ENCODE data around the gene RAD9A. TPM values are rescaled to one million over a fixed set of nuclear protein-coding genes. Genes with fewer than 3 reads are reported as not detected.

RAD9A gene
- total and polyA plus RNA-seq, 2 of the 4 experiments (the other 2 are of a cell fraction) = 2.0 to 10.3 TPM

DNA sequence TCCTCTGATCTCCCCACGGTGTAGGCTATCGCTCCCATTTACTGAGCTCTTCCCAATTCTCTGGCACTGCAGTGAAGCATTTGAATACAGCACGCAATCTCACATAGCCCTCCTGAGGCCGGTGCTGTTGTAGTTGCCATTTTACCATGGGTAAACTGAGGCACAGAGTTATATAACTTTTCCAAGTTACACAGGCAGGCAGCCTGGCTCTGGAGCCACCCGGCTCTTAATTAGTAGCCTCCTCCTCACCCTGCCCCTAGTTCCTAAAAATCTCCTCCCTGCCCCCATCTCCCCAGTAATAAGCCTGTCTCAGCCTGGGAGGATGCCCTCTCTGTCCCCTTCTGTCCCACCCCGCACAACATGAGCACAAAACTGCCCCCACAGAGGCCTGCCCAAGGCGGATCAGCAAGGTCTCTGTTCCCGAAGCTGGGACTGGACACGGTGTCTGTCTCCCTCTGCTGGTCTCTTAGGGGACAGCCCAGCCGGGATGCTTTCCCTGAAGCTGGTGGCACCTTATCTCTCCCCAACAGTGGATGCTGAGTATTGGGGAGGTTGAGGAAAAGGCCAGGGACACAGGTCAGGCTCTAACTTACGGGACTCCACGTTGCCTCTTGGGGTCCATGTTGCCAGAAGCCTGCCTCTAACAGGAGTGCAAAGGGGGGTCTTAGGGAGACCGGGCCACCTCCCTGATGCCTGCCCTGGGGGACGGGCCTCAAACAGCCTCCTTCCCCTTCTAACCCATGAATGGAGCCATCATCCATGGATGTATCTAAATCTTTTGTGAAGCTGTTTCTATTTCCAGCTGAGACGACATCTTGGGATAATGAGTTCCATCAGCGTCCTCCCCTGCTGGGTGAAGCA lies 9.3 kb upstream of the RAD9A start:
- 0% methylated on average over 1 of the region's 16 CpGs; no CpG with 5 or more reads in 1 of the 2 experiments for WGBS, 2 experiments (ENCODE audit: extremely low coverage in 2 of 2, insufficient read length in 1 of 2)
- ChIA-PET POLR2A (ENCODE audit: unreplicated experiment) (interaction anchor here (0.6 kb wide), 1 partner anchor 31 kb away, joined by 4 read pairs; no protein-coding TSS in a partner anchor), CTCF (interaction anchor here (0.5 to 7.8 kb wide), 14 partner anchors 9 to 203 kb away, joined by 3 to 128 read pairs (median 6); partner anchors contain the start of genes CLCF1, POLD4, RAD9A and SSH3)
- Histone ChIP-seq H2BK20ac (ENCODE audit: low read depth, low read length) (peak overlapping the region; percentile 63; the same call in 1 of the 2 replicates), H2BK15ac (ENCODE audit: low read depth, low read length) (no peak overlapping the region), H3K27ac (ENCODE audit: insufficient read depth, low read length) (no peak overlapping the region), H4K91ac (ENCODE audit: insufficient read depth, low read depth, low read length) (peak overlapping the region; percentile 60), H2BK120ac (ENCODE audit: low read depth, low read length) (no peak overlapping the region; the same call in 1 of the 2 replicates), H4K20me1 (ENCODE audit: insufficient read depth, low read length) (no peaks in the 10 kb centered on the region), H3K36me3 (ENCODE audit: control insufficient read depth, insufficient read depth, low read length) (no peaks in the 10 kb centered on the region), H3K23ac (ENCODE audit: low read depth, low read length) (no peak overlapping the region), H3K27me3 (ENCODE audit: control insufficient read depth, insufficient read depth, low read length) (no peaks in the 10 kb centered on the region; the same call in 1 of the 2 replicates), H3K4ac (ENCODE audit: low read depth, low read length) (peak overlapping the region; percentile 66; the same call in 1 of the 2 replicates), H3K4me2 (ENCODE audit: low read depth, low read length) (no peak overlapping the region), H2BK5ac (ENCODE audit: low read depth, low read length, poor library complexity, severe bottlenecking) (no peak overlapping the region), H3K79me1 (ENCODE audit: low read depth in 1 of 2, low read length in 2 of 2) (0 out of 4 replicates have a peak, but pooled peaks cover 0 to 4% of the 10 kb centered on the region in 2 experiments), H3K14ac (replicated peaks; ENCODE audit: low read depth, low read length) (no peak overlapping the region), H3K18ac (ENCODE audit: low read depth, low read length) (no peak overlapping the region), H3K9me1 (ENCODE audit: insufficient read depth, low read length) (peaks cover 8% of the 10 kb centered on the region), H3K4me1 (ENCODE audit: control insufficient read depth, insufficient read depth, low read length) (peaks cover 20% of the 10 kb centered on the region), H2AK9ac (replicated peaks; ENCODE audit: low read depth, low read length, poor library complexity) (peak overlapping the region; percentile 53), H3K9me3 (ENCODE audit: control insufficient read depth, insufficient read depth, low read length) (no peaks in the 10 kb centered on the region), H2AFZ (replicated peaks; ENCODE audit: low read length, poor library complexity) (peak overlapping the region; percentile 89), H3K9ac (ENCODE audit: low read depth, low read length) (no peak overlapping the region), H4K5ac (ENCODE audit: low read depth, low read length) (no peak overlapping the region), H2AK5ac (ENCODE audit: low read depth, low read length) (peak overlapping the region; percentile 81; the same call in 1 of the 2 replicates), H4K8ac (ENCODE audit: low read depth in 2 of 2, low read length in 2 of 2) (peak overlapping the region in 1 of 2 experiments; percentile 61; a peak in 1 of 4 replicates), H3K4me3 (ENCODE audit: insufficient read depth, low read depth, low read length) (no peak overlapping the region), H3K56ac (ENCODE audit: extremely low read depth, insufficient read depth, low read length) (no peak overlapping the region)
- DNase-seq (peak; percentile 69), ATAC-seq (ENCODE audit: low read depth) (peak; percentile 88)
- BruUV-seq (replicated peaks) = no TSS peak
- in situ Hi-C loops (cut with MboI; ENCODE audit: low sequenced_read_pairs) (loop anchor here (5.0 kb wide), 1 partner anchor 120 kb away; no protein-coding TSS in a partner anchor), dilution Hi-C loops (cut with HindIII; ENCODE audit: low sequenced_read_pairs, unreplicated experiment) (no loop called here), intact Hi-C loops (cut with micrococcal nuclease) (loop anchor here (1.0 to 2.0 kb wide), 4 partner anchors 25 to 120 kb away; no protein-coding TSS in a partner anchor)
- TF ChIP-seq CTCF (conservative IDR thresholded peaks at IDR 0.05; ENCODE audit: low read depth, low read length) = peak; percentile 97
- no peak for TF ChIP-seq MAFK (IDR thresholded peaks at IDR 0.05; ENCODE audit: low read depth, low read length)
- no peak for TF ChIP-seq BHLHE40 (IDR thresholded peaks at IDR 0.05; ENCODE audit: low read depth, low read length)
- TF ChIP-seq RCOR1 (IDR thresholded peaks at IDR 0.05; ENCODE audit: insufficient replicate concordance, low read length) = no peak
- 0 out of 2 replicates have a peak, but pooled peaks have one; percentile 48 for TF ChIP-seq POLR2A (IDR thresholded peaks at IDR 0.05; ENCODE audit: low read depth, low read length)
- TF ChIP-seq MAZ (IDR thresholded peaks at IDR 0.05; ENCODE audit: borderline replicate concordance, low read depth, low read length) = peak; percentile 82
- peak; percentile 99 for TF ChIP-seq RAD21 (IDR thresholded peaks at IDR 0.05; ENCODE audit: low read length)
- peak; percentile 99 for TF ChIP-seq SMC3 (IDR thresholded peaks at IDR 0.05; ENCODE audit: low read depth, low read length)
- no peak for TF ChIP-seq NFE2L2 (IDR thresholded peaks at IDR 0.05; ENCODE audit: low read depth, low read length)
- no peak for TF ChIP-seq CHD1 (IDR thresholded peaks at IDR 0.05; ENCODE audit: low read depth, low read length)
- no peak for TF ChIP-seq MXI1 (IDR thresholded peaks at IDR 0.05; ENCODE audit: borderline replicate concordance, low read depth, low read length)
